Measurements from ENCODE around the gene LMAN2. TPM values are rescaled to one million over a fixed set of nuclear protein-coding genes. Genes with fewer than 3 reads are reported as not detected.
A peak's percentile ranks its signal among the peaks of the same experiment; 100 is the strongest.

The LMAN2 gene
- total and polyA plus RNA-seq, 8 donors: 71.1 to 128 (median 92.6) TPM

DNA sequence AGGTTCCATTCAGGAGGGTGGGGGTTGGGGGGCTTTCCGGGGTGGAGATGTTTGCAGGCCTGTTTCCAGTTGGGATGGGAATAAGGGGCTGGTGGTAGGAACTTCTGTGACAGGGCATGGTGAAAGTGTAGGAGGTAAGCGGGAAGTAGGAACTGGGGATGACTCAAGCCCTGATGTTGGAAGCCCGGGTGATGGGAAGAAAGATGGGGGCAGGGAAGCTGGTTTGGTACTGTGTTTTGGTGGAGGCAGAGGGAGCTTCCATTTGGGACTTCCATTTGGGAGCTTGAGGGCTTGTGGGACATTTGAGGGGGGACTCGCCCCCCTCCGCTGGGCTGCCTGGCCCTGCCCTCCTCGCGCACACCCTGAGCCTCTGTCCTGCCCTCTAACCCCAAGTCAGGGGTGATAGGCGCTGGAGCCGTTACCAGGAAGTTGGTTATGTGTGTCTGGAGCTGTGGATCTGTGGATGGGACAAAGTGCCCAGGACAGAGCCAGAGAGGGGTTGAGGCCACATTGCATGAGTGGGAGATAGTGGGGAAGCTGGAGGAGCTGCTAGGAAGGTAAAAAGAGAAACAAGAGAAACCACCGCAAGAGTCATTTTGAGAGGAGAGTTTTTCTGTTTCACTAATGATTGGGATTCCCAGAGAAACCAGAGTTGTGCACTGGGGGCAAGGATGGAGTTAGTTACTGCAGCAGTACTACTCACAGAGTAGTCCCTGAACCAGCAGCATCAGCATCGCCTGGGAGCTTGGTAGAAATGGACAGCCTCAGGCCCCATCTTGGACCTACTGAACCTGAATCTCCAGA, 12.9 kb upstream of the LMAN2 start:
- 86 to 91% methylated on average over 11 of the region's 11 CpGs for WGBS, 2 donors
- TF ChIP-seq, protein P1, sequence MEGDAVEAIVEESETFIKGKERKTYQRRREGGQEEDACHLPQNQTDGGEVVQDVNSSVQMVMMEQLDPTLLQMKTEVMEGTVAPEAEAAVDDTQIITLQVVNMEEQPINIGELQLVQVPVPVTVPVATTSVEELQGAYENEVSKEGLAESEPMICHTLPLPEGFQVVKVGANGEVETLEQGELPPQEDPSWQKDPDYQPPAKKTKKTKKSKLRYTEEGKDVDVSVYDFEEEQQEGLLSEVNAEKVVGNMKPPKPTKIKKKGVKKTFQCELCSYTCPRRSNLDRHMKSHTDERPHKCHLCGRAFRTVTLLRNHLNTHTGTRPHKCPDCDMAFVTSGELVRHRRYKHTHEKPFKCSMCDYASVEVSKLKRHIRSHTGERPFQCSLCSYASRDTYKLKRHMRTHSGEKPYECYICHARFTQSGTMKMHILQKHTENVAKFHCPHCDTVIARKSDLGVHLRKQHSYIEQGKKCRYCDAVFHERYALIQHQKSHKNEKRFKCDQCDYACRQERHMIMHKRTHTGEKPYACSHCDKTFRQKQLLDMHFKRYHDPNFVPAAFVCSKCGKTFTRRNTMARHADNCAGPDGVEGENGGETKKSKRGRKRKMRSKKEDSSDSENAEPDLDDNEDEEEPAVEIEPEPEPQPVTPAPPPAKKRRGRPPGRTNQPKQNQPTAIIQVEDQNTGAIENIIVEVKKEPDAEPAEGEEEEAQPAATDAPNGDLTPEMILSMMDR (IDR thresholded peaks at IDR 0.05): no peak
- H3K27me3 ChIP-seq: no peaks in the 10 kb centered on the region
- no peaks in the 10 kb centered on the region for H3K9me3 ChIP-seq
- no peak overlapping the region for H3K4me3 ChIP-seq
- no peaks in the 10 kb centered on the region for H3K36me3 ChIP-seq
- peaks cover 14 to 26% (median 18%) of the 10 kb centered on the region in 3 donors for H3K4me1 ChIP-seq
- intact Hi-C loops (cut with DNase I): no loop called here
- DNase-seq: peak in 2 of 6 donors; percentile 22 to 41
- FAIRE-seq: no peak
- ATAC-seq: no peak
- H3K27ac ChIP-seq: no peak overlapping the region

DNA sequence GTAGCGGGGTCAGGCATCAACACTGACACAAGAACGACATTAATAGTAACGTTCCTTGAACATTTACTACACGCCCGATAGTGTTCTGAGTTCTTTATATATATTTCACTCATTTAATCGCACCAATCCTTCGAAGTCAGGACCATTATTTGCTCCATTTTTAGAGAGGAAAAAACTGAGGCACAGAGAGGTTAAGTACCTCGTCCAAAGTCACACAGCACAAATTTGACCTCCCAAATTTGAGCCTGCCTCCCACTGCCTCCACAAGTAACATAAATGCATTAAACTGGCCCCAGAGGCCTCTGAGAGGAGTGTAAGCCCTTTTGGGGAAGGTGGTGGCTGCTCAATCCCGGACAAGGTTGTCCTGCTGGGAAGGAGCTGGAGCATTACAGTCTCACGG, 12.1 kb upstream of the LMAN2 start:
- H3K4me3 ChIP-seq: peak overlapping the region in 2 of 4 donors; percentile 50 to 59
- TF ChIP-seq, protein P1 (IDR thresholded peaks at IDR 0.05): no peak

DNA sequence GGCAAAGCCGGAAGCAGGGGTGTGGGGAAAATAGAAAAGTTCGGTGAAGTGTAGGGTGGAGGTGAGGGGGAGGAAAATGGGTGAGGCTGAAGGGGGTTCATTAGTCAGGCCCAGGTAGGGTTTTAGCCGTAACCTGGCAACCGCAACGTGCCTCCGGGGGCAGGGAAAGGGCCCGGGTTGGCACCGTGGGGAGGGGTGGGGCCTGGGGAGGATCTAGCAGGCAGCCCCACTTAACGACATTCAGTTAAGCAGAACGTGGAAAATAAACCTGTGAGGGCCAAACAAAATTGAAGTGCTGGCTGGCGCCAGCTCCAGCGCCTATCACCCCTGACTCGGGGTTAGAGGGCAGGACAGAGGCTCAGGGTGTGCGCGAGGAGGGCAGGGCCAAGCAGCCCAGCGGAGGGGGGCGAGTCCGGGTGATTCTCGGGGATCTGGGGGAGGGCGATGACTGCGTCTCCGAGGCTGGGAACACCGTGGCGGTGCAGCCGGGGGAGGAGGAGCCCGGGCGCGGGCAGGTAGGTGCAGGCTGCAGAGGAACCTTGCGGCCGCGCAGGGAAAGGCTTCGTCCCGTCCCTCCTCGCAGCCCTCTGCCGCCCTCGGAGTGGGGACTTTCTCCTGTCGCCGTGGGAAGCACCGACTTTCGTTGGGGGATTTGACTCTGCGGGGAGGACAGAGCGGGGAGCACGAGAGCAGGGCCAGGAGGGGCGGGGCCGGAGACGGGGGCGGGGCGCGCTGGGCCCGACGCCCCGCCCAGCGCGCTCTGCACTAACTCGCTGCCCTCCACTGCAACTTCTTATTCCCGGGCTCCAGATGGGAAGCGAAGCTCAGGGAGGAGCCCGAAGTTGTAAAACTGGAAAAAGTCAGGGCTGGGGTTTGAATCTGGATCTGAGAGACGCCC, 11.4 kb upstream of the LMAN2 start:
- Histone ChIP-seq H3K4me3 (peak overlapping the region; percentile 31 to 59 (median 40)), H3K36me3 (no peaks in the 10 kb centered on the region), H3K4me1 (peaks cover 9 to 24% (median 15%) of the 10 kb centered on the region in 3 donors), H3K9me3 (no peaks in the 10 kb centered on the region), H3K27ac (peak overlapping the region; percentile 36 to 74 (median 60)), H3K27me3 (no peaks in the 10 kb centered on the region)
- 3 to 5% methylated on average over 46 to 59 of the region's 59 CpGs for WGBS, 2 donors
- ATAC-seq: peak; percentile 65 to 78 (median 73)
- intact Hi-C loops (cut with DNase I): no loop called here
- peak; percentile 72 to 88 (median 78) for DNase-seq
- TF ChIP-seq, protein P1 (IDR thresholded peaks at IDR 0.05): no peak
- FAIRE-seq: no peak

More for the DNA sequence above, 12.1 kb upstream of the LMAN2 start:
- peaks cover 9 to 24% (median 15%) of the 10 kb centered on the region in 3 donors for H3K4me1 ChIP-seq
- DNase-seq (peak in 2 of 6 donors; percentile 4 to 9), ATAC-seq (no peak), FAIRE-seq (no peak)
- H3K27ac ChIP-seq: peak overlapping the region; percentile 36 to 74 (median 60)
- H3K9me3 ChIP-seq: no peaks in the 10 kb centered on the region
- H3K36me3 ChIP-seq: no peaks in the 10 kb centered on the region
- intact Hi-C loops (cut with DNase I): no loop called here
- WGBS, 2 donors: 34% methylated on average over 10 of the region's 10 CpGs
- no peaks in the 10 kb centered on the region for H3K27me3 ChIP-seq

DNA sequence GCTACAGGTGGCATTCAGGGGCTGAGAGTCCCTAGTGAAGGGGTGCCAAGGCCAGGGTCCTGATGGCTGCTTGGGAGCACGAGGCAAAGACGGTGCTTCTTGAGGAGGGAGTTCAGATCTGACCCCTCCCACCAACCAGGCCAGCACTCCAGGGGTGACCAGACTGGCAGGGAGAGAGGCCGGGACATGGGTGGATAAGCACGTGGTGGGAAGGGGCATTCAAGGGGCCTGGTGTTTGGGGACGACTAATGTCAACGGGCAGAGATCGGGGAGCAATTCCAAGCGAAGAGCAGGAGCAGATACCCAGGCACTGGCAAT, 10.8 kb upstream of the LMAN2 start:
- FAIRE-seq: no peak
- no peaks in the 10 kb centered on the region for H3K27me3 ChIP-seq
- intact Hi-C loops (cut with DNase I): no loop called here
- DNase-seq: peak in 2 of 6 donors; percentile 38 to 59
- no peak overlapping the region for H3K4me3 ChIP-seq
- H3K27ac ChIP-seq: peak overlapping the region in 2 of 4 donors; percentile 36 to 69
- H3K9me3 ChIP-seq: no peaks in the 10 kb centered on the region
- H3K4me1 ChIP-seq: peaks cover 9 to 19% (median 10%) of the 10 kb centered on the region in 3 donors
- 78 to 79% methylated on average over 8 of the region's 8 CpGs for WGBS, 2 donors
- H3K36me3 ChIP-seq: no peaks in the 10 kb centered on the region
- TF ChIP-seq, protein P1 (IDR thresholded peaks at IDR 0.05): no peak
- ATAC-seq: no peak

Data from pancreas (tissue), 10 donors.